ENCODE results near the gene ATP6V1D.
"Not testable (repeated sequence)": the region's sequence is repeated elsewhere in the genome, so short reads cannot be mapped to it uniquely, and the experiment has no call there.

Gene ATP6V1D

DNA sequence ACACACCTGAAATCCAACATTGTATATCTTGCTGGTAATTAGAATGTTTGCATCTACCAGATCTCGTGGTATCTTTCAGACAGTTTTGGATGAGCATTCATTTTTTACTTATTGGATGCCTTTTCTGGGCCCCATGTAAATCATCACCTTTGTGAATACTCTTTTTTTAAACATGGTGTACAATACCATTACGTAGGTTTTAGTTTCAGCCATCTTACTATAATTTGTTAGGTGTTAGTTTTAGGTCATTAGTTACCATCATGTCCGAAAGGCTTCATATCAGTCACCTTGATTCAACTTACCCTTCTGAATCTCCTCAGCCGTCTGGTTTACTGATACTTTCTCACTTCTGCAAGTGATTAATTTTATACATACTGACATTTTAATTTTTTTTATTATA lies 5.9 kb upstream of the ATP6V1D start:
- DNase-seq: no peak

DNA sequence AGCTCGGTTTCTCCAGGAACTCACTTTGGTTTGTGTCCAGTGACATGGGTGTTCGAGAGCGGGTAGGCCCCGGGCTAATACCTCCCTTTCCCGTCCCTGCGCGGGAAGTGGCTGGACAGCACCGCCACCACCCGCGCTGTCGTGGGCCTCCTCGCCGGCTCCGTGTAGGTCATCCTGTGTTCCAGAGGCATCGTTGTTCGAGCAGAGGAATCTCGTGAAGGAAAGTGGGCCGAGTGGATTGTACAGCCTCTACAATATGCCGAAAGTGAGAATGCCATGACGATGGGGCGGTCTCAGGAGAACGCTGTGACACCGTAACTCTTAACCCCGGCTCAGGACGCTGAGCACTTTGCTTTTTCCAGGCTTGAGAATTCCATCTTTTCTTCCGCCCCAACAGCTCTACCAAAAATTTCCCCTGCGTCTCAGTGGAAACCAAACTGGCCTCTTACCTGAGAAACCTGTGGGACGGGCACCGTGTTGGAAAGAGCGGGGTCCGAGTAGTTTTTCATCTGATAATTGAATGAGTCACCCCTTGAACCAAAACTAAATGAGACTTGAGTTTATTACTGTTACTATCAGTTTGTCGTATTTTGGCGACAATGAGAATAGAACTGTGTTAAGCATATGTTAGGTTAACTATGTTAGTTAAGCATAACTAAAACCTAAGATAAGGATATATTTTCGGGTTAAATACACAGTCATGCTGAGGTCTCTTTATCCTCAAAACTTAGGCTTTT lies 1.0 kb upstream of the ATP6V1D start:
- no peak for DNase-seq

DNA sequence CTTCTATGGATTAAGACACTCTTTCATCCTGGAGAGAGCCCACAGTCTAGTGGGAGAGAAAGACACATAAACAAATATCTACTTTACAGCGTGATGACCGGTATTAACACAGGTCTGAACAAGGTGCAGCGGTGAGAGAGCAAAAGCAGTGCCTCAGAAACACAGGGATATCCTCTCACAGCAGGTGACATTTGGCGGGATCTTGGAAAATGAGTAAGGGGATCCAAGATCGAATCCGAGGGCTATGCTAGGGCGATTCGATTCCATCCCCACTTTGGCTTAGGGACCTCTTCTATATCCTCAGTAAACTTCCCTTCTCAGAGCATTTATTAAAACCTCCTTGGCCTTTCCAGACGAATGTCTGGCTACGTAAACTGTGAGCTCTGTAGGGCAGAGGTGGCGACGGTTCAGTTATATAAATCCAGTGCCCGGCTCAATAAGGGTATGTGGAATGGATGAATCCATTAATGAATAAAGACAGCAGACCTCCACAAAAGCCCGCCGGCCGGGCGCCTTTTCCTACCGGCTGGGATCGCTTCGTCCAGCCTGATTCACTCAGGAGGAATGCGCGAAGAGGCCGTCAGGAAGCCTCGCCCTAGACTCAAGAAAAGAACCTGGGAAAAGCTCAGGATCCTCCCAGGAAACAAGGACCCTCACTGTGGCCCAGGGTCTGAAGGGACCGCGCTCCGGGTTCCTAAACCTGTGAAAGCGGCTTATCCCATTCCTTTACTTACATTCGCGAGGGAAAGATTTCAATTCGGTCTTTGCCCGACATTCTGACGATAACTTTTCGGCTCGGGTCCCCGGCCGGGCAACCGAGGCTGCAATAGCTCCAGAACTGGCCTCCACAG lies 455 bp downstream of the ATP6V1D start:
- DNase-seq: no peak

DNA sequence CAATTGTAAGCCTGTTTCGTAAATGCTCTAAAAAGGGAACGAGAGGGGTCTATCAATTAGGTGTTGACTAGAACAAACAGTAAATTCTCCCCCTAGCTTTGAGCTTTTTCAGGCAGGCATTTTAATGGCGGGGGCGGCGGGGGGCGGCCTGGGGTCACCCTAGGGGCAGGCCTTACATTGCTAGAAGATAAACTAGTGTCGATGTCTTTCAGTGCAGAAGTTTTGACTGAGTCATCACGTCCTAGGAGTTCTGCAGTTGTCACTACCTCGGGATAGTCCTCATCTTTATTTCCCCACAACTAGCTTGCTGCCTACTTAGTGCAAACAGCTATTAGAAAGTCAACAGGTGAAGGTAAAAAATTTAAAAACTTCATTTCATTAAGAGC lies 1.6 kb downstream of the ATP6V1D start:
- DNase-seq: no peak

DNA sequence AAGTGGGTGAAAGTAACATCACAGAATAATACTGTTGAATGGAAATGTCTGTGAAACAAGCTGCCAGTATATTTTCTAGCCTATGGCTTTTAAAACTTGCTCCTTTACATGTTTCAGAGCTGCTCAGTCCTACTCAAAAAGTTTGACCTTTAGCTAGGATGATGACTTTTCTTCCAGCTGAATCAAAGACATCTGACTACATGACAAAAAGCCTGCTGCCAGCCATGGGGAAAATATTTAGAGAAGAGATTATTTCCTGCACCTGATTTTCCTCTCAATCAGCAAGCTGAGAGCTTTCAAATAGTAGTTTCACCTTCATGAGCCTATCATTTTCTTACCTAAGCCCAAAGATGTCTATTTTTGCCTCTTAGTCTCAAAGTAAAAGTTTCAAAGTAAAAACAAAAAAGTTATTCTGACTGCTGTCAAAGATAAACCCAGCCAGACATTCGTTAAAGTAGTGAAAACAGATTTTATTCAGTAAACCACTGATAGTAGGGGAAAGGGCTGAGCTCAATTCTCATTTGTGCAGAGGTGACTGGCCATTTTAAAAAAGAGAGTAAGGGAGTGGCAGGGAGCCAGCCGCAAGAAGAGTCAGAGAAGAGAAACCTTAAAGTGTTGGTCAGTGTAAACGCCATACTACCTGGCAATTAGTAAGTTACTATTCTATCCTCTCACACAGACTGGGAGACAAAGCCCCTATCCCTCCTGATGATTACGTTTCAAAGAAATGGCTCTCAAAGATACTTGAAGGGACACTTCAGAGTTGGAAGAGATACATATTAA lies 2.2 kb downstream of the ATP6V1D start:
- no peak for DNase-seq

DNA sequence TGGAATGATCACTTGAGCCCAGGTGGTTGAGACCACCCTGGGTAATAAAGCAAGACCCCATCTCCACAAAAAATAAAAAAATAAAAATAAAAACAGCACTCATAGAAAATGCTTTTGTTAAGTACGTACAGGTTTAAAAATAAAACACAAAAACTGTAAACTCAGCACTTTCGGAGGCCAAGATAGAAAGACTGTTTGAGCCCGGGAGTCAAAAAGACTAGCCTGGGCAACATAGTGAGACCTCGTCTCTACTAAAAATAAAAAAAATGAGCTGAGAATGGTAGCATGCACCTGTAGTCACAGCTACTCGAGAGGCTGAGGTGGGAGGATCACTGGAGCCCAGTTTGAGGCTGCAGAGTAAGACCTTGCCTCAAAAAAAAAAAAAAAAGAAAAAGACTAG lies 7.5 kb downstream of the ATP6V1D start:
- DNase-seq: no peak

DNA sequence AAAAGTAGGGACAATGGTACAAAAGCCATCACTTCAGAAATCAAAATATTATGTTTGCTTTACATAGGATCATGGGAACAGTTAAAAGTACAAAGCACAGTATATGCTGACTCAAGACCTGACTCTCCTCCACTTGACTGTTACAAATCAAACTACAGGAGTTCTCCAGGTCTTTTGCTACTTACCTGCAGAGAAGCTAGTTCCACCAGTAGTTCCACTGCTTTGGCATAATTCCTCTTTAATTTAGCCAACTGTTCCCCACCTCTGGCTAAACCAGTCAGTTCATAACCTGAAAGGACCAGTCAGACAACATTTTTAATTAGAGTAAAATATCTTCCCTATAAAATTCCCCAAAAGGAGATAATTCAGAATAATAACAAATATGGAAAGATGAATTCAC lies 14.0 kb downstream of the ATP6V1D start:
- DNase-seq: no peak

DNA sequence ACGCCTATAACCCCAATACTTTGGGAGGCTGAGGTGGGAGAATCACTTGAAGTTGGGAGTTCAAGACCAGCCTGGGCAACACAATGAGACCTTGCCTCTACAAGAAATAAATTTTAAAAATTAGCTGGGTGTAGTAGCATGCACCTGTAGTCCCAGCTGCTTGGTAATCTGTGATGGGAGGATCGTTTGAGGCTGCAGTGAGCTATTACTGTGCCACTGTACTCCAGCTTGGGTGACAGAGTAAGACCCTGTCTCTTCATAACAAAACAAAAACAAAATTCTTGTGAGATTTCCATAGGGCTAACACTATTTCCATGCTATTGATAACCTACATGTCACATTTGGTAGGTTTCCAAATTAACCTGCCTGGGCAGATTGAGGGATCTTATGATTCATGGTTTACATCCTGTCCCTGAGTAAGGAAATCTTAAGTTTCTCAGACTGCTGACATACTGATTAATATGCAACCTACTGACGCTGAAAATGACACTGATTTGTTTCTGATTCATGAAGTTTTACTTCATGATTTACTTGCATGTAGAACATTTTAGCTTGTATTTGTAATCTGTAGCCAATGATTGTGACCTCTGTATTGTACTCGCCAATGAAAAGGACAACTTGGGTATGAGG lies 15.9 kb downstream of the ATP6V1D start:
- no peak for DNase-seq

DNA sequence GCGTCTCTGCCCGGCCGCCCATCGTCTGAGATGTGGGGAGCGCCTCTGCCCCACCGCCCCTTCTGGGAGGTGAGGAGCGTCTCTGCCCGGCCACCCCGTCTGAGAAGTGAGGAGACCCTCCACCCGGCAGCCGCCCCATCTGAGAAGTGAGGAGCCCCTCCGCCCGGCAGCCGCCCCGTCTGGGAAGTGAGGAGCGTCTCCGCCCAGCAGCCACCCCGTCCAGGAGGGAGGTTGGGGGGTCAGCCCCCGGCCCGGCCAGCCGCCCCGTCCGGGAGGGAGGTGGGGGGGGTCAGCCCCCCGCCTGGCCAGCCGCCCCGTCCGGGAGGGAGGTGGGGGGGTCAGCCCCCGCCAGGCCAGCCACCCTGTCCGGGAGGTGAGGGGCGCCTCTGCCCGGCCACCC lies 18.4 kb downstream of the ATP6V1D start:
- not testable (repeated sequence) for DNase-seq

DNA sequence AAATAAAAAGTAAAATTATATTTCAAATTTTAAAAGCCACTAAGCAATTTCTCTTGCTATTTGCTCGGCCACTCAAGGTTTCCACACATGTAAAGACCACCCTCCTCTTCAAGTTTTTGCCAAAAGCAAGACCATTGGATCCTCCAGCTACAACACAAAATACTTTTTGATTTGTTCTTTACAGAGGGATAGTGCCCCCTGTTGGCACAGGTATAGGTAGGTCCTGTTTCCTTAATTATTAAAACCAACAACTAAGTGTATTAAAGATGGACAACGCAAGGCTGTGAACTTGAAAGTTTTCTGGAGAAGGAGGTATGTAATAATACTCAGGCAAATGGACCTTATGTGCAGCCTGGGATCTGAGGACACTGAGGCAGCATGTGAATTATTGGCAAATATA lies 23.8 kb downstream of the ATP6V1D start:
- DNase-seq: no peak

DNA sequence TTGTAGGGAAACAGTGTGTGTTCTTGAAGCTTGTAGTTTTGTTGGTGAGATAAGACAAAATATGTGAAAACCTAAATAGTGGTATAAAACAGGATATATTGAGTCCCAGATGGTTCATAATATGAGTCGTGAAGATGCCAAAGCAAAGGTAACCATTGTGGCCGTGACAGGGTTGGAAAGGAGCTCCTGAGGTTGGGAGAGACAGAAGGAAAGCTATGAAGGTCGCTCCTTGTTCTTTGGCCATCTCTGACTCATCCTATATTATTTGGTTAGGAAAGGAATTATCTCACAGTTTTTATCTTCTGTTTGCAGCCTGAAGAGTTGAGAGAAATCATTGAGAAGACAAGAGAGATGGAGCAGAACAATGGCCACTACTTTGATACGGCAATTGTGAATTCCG lies 27.1 kb downstream of the ATP6V1D start:
- DNase-seq: no peak

DNA sequence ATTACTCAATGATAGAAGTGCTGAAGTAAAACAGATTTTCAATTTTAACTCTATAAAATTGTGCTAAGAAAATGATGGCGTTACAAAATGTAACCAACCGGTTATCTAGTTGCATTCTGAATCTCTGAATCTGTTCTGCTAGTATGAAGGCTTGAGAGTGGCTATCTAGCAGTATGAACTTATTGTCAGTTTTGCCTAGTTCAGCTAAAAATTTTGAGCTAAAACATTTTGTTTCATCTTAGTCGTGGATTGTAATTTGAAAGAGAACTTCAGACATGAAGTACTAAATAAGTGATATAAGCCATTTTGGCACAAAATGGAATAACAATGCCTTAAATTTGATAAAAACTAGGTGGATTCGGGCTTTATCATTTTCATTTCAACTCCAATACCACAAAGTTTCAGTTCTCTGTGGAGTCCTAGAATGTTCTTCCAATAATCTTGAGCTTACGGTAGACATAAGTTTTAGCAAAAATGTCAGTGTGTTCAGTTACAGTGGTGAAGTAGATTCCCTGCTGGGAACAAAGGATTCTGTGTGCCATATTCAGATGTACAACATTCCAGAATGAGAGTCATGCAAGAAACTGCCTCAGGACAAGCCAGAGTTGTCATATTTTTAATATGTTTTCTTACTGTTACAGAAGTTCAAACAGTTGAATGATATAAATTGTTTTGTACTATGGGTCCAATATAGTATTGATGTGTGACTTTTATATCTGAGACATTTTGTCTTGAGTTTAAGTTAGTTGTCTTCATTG lies 28.1 kb downstream of the ATP6V1D start:
- DNase-seq: no peak

DNA sequence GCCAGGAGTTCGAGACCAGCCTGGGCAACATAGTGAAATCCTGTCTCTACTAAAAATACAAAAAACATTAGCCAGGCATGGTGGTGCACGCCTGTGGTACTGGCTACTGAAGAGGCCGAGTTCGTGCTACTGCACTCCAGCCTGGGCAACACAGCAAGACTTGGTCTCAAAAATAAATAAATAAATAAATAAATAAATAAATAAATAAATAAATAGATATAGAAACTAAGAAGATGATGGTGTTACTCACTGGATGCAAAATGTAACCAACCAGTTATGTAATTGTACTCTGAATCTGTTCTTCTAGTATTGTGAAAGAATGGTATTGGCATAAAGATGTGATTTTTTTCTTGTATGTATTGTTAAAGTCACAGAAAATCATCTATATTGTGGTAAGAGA lies 29.9 kb downstream of the ATP6V1D start:
- DNase-seq: not testable (repeated sequence)

DNA sequence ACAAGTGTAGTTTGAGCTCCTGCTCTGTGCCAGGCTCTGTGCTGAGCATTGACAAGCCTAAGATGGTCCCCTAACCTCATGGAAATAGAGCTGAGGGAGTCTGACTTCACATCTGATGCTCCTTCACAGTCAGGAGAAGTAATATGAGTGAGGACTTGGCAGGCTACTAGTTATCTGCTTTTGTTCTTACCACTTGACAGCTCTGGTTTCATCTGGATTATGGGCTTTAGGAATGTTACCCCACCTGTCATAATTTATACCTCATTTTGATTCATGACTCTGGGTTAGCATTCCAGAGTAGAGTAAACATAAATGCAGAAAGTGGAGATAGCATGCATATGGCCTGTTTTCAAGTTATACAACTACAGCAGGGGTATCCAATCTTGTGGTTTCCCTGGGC lies 40.5 kb downstream of the ATP6V1D start:
- no peak for DNase-seq

DNA sequence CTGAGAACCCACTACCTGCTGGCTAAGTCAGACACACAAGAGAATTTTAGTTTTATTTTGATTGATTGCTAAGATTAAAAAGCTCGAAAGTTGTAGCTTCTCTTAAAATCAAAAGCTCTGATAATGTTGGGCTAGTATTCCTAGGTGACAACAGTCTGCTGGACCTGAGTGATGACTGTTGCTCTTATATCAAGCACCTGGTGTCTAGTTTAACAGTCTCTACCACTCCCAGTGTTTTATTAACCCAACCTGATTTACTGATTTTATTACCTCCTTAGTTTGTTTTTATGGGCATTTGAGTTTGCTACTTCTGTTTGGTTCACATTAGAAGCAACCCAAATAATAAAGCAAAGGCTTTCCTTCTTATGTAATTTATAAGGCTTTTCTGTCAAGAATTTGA lies 41.8 kb downstream of the ATP6V1D start:
- no peak for DNase-seq

DNA sequence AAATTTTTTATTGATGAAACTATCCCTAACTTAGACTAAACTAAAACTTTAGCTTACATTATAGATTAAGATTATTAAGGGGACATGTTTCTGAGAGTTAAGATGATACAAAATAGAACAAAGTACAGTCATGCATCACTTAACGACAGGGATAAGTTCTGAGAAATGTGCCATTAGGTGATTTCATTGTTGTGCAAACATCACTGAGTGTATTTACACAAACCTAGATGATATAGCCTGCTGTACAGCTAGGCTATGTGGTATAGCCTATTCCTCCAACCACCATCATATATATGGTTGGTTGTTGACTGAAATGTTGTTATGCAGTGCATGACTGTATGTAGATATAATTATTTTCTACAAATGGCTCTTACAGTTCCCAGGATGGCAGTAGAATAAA lies 46.5 kb downstream of the ATP6V1D start:
- no peak for DNase-seq

DNA sequence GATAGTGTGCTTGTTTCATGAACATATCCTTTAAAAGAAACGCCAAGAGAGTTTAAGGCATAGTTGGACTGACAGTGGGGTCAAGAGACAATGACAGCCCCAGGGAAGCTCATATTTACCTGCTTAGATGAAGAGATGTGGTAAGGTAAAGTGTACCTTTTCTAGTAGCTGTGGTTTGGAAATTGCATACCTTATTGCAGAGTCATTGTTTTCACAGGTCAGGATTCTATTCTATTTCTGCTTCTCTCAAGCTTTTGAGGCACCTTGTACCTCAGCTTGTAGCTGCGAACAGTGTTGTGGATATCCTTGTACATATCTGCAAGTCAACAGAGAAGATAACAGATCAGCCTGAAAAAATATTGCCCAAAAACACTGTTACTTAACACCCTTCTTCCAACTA lies 47.7 kb downstream of the ATP6V1D start:
- no peak for DNase-seq

Data from SHP77 treated with DMSO at 0.1 percent for 48 hours (cell line).